Measurements from ENCODE around the gene INO80C. TPM values are rescaled to one million over a fixed set of nuclear protein-coding genes. Genes with fewer than 3 reads are reported as not detected.

Gene INO80C
- total RNA-seq, 1 experiment from 2014 or later: 42.3 TPM

- ATAC-seq: no peak
- no peaks in the 10 kb centered on the region for H3K36me3 Mint-ChIP-seq
- CTCF ChIA-PET: interaction anchor here (0.7 to 1.4 kb wide), 3 partner anchors 12 to 125 kb away, joined by 3 to 8 read pairs (median 3); no protein-coding TSS in a partner anchor
Measured at GRCh38 chr18:35511833-35512232, 14.1 kb upstream of the INO80C start.

GRCh38 chr18:35511428-35511827 lies 13.7 kb upstream of the INO80C start:
- Mint-ChIP-seq H3K36me3 (no peaks in the 10 kb centered on the region), H3K27me3 (ENCODE audit: low read depth) (no peaks in the 10 kb centered on the region), H3K9me3 (no peaks in the 10 kb centered on the region), H3K4me1 (peaks cover 27% of the 10 kb centered on the region), H3K27ac (no peak overlapping the region), H3K4me3 (no peak overlapping the region)
- DNase-seq (ENCODE audit: low spot score) (no peak), ATAC-seq (no peak)
- TF ChIP-seq ZBTB43 (CRISPR knock-in tag; IDR thresholded peaks at IDR 0.05): no peak
- no peak for TF ChIP-seq JUN (CRISPR knock-in tag; IDR thresholded peaks at IDR 0.05)
- no peak for TF ChIP-seq ZNF138 (CRISPR knock-in tag; conservative IDR thresholded peaks at IDR 0.05)
- TF ChIP-seq NR1H2 (CRISPR knock-in tag; IDR thresholded peaks at IDR 0.05): no peak
- no peak for TF ChIP-seq SOX15 (CRISPR knock-in tag; IDR thresholded peaks at IDR 0.05)
- TF ChIP-seq FOXP1 (CRISPR knock-in tag; IDR thresholded peaks at IDR 0.05; ENCODE audit: borderline replicate concordance): no peak
- no peak for TF ChIP-seq AFF4 (CRISPR knock-in tag; IDR thresholded peaks at IDR 0.05; ENCODE audit: borderline replicate concordance)
- TF ChIP-seq IRF1 (CRISPR knock-in tag; IDR thresholded peaks at IDR 0.05): no peak
- POLR2A ChIA-PET: no interaction called here
- CTCF ChIA-PET: interaction anchor here (1.1 to 1.4 kb wide), 2 partner anchors 12 to 125 kb away, joined by 3 to 8 read pairs; no protein-coding TSS in a partner anchor

More at GRCh38 chr18:35511833-35512232, 14.1 kb upstream of the INO80C start:
- Mint-ChIP-seq H3K9me3 (no peaks in the 10 kb centered on the region), H3K27ac (no peak overlapping the region; the same call in 1 of the 2 replicates), H3K27me3 (ENCODE audit: low read depth) (no peaks in the 10 kb centered on the region), H3K4me3 (no peak overlapping the region), H3K4me1 (peaks cover 31% of the 10 kb centered on the region)
- TF ChIP-seq E2F4 (CRISPR knock-in tag; IDR thresholded peaks at IDR 0.05; ENCODE audit: borderline replicate concordance, low read depth): no peak
- no peak for TF ChIP-seq KAT7 (CRISPR knock-in tag; IDR thresholded peaks at IDR 0.05; ENCODE audit: borderline replicate concordance)
- TF ChIP-seq ZNF281 (CRISPR knock-in tag; IDR thresholded peaks at IDR 0.05): no peak
- TF ChIP-seq OVOL2 (CRISPR knock-in tag; IDR thresholded peaks at IDR 0.05; ENCODE audit: borderline replicate concordance): no peak
- no peak for TF ChIP-seq ATF1 (CRISPR knock-in tag; IDR thresholded peaks at IDR 0.05)
- TF ChIP-seq FOXK1 (CRISPR knock-in tag; IDR thresholded peaks at IDR 0.05): no peak
- no peak for TF ChIP-seq ZBTB43 (CRISPR knock-in tag; IDR thresholded peaks at IDR 0.05)
- no peak for TF ChIP-seq NR1H2 (CRISPR knock-in tag; IDR thresholded peaks at IDR 0.05)
- no peak for TF ChIP-seq FOXJ3 (CRISPR knock-in tag; IDR thresholded peaks at IDR 0.05; ENCODE audit: borderline replicate concordance)
- no peak for TF ChIP-seq IRF1 (CRISPR knock-in tag; IDR thresholded peaks at IDR 0.05)
- POLR2A ChIA-PET: no interaction called here
- no peak for DNase-seq (ENCODE audit: low spot score)

All from WTC11 (cell line).